Astrocyte (in vitro differentiated cells and primary cell): Measurements from ENCODE around the gene SCGB1C1. TPM values are rescaled to one million over a fixed set of nuclear protein-coding genes. Genes with fewer than 3 reads are reported as not detected.

Experiments used
- DNase-seq: peaks from one replicate; pipeline ENCODE4 v3.0.0-alpha.2; 2010; ENCODE audit warnings: low read depth
- FAIRE-seq: peaks from 2 replicates; lab custom pipeline; 2011; peaks lifted over from hg19 to GRCh38; lab: Jason Lieb, UNC
- H2AFZ ChIP-seq: 2 replicates; pipeline ENCODE4 v1.6.0; 2012; ENCODE audit warnings: low read depth, low read length, inconsistent platforms
- H3K27ac ChIP-seq: 2 replicates; pipeline ENCODE4 v1.5.1; 2011; ENCODE audit warnings: low read depth, low read length, inconsistent platforms
- H3K27me3 ChIP-seq: 2 replicates; pipeline ENCODE4 v1.6.0; 2011; ENCODE audit warnings: low read length, inconsistent platforms; ENCODE audit not compliant: insufficient read depth
- H3K36me3 ChIP-seq: 2 replicates; pipeline ENCODE4 v1.5.1; 2011; ENCODE audit warnings: low read length, inconsistent platforms; ENCODE audit not compliant: insufficient read depth
- H3K4me1 ChIP-seq: 2 replicates; pipeline ENCODE4 v1.5.1; 2011; ENCODE audit warnings: low read length, inconsistent platforms; ENCODE audit not compliant: insufficient read depth
- H3K4me2 ChIP-seq: 2 replicates; pipeline ENCODE4 v1.6.0; 2012; ENCODE audit warnings: low read length, inconsistent platforms
- H3K4me3 ChIP-seq: 2 replicates; pipeline ENCODE4 v1.5.1; 2011; ENCODE audit warnings: low read depth, mild to moderate bottlenecking, low read length, inconsistent platforms; ENCODE audit not compliant: insufficient read depth
- H3K79me2 ChIP-seq: 2 replicates; pipeline ENCODE4 v1.6.0; 2012; ENCODE audit warnings: mild to moderate bottlenecking, low read length, inconsistent platforms; ENCODE audit not compliant: insufficient read depth
- H3K9ac ChIP-seq: 2 replicates; pipeline ENCODE4 v1.6.0; 2012; ENCODE audit warnings: mild to moderate bottlenecking, low read length, inconsistent platforms
- H3K9me3 ChIP-seq: 2 replicates; pipeline ENCODE4 v1.5.1; 2012; ENCODE audit warnings: low read depth, mild to moderate bottlenecking, low read length, inconsistent platforms; ENCODE audit not compliant: insufficient read depth
- H4K20me1 ChIP-seq: 2 replicates; pipeline ENCODE4 v1.6.0; 2012; ENCODE audit warnings: low read length, inconsistent platforms; ENCODE audit not compliant: insufficient read depth
- H3K27ac Mint-ChIP-seq: one replicate; pipeline ENCODE4 v1.8.0; 2021; ENCODE audit warnings: mild to moderate bottlenecking, mixed read lengths; ENCODE audit not compliant: unreplicated experiment
- H3K27me3 Mint-ChIP-seq: one replicate; pipeline ENCODE4 v1.8.0; 2021; ENCODE audit warnings: low read depth, mixed read lengths; ENCODE audit not compliant: unreplicated experiment
- H3K36me3 Mint-ChIP-seq: one replicate; pipeline ENCODE4 v1.8.0; 2021; ENCODE audit warnings: low read depth, mixed read lengths; ENCODE audit not compliant: unreplicated experiment
- H3K4me1 Mint-ChIP-seq: one replicate; pipeline ENCODE4 v1.8.0; 2021; ENCODE audit warnings: low read depth, mixed read lengths; ENCODE audit not compliant: unreplicated experiment
- H3K4me3 Mint-ChIP-seq: one replicate; pipeline ENCODE4 v1.8.0; 2021; ENCODE audit warnings: mild to moderate bottlenecking, moderate library complexity, mixed read lengths; ENCODE audit not compliant: unreplicated experiment
- H3K9me3 Mint-ChIP-seq: one replicate; pipeline ENCODE4 v1.8.0; 2021; ENCODE audit warnings: mild to moderate bottlenecking, mixed read lengths; ENCODE audit not compliant: unreplicated experiment
- CTCF ChIP-seq: IDR thresholded peaks from 2 replicates; pipeline ENCODE4 v1.5.1; 2011; ENCODE audit warnings: low read depth, mild to moderate bottlenecking, inconsistent platforms, low read length, moderate library complexity; ENCODE audit not compliant: insufficient read depth
- EZH2 ChIP-seq: IDR thresholded peaks from 2 replicates; pipeline ENCODE4 v1.6.1; 2012; ENCODE audit warnings: mild to moderate bottlenecking, low read length, inconsistent platforms; ENCODE audit not compliant: insufficient read depth
- total RNA-seq: library from RNA; stranded (reverse); gene quantifications from 2 replicates; pipeline ENCODE4 v1.2.1, GENCODE V29; 2021

The SCGB1C1 gene
- total RNA-seq, 1 donor from 2014 or later: not detected

- Histone ChIP-seq H4K20me1 (peaks cover 53% of the 10 kb centered on the region), H2AFZ (no peak overlapping the region), H3K79me2 (peaks cover 24% of the 10 kb centered on the region), H3K27ac (no peak overlapping the region), H3K9me3 (no peaks in the 10 kb centered on the region), H3K4me2 (no peak overlapping the region), H3K4me3 (no peak overlapping the region), H3K36me3 (peaks cover 7% of the 10 kb centered on the region), H3K4me1 (no peaks in the 10 kb centered on the region), H3K9ac (no peak overlapping the region), H3K27me3 (no peaks in the 10 kb centered on the region)
- no peak overlapping the region for H3K27ac Mint-ChIP-seq
- no peak for TF ChIP-seq CTCF
- TF ChIP-seq EZH2: no peak
- H3K27me3 Mint-ChIP-seq: peaks cover 3% of the 10 kb centered on the region
- H3K9me3 Mint-ChIP-seq: no peaks in the 10 kb centered on the region
- DNase-seq (no peak), FAIRE-seq (no peak)
- H3K36me3 Mint-ChIP-seq: peaks cover 13% of the 10 kb centered on the region
- H3K4me1 Mint-ChIP-seq: peaks cover 24% of the 10 kb centered on the region
- no peak overlapping the region for H3K4me3 Mint-ChIP-seq
Observed at GRCh38 chr11:199782-200181, 6.9 kb downstream of the SCGB1C1 start.

- peaks cover 26% of the 10 kb centered on the region for H3K4me1 Mint-ChIP-seq
- Histone ChIP-seq H3K36me3 (peaks cover 7% of the 10 kb centered on the region), H3K27ac (no peak overlapping the region), H3K79me2 (peaks cover 31% of the 10 kb centered on the region), H3K9me3 (no peaks in the 10 kb centered on the region), H3K27me3 (no peaks in the 10 kb centered on the region), H3K9ac (no peak overlapping the region), H3K4me3 (no peak overlapping the region), H2AFZ (no peak overlapping the region), H3K4me2 (no peak overlapping the region), H3K4me1 (peaks cover 2% of the 10 kb centered on the region), H4K20me1 (peaks cover 59% of the 10 kb centered on the region)
- no peak for DNase-seq
- no peaks in the 10 kb centered on the region for H3K9me3 Mint-ChIP-seq
- H3K27me3 Mint-ChIP-seq: peaks cover 3% of the 10 kb centered on the region
- H3K27ac Mint-ChIP-seq: no peak overlapping the region
- FAIRE-seq: no peak
- H3K36me3 Mint-ChIP-seq: peaks cover 16% of the 10 kb centered on the region
- no peak overlapping the region for H3K4me3 Mint-ChIP-seq
- no peak for TF ChIP-seq EZH2
- TF ChIP-seq CTCF: no peak
Observed at GRCh38 chr11:200224-201003, 7.5 kb downstream of the SCGB1C1 start.

GRCh38 chr11:201966-202365, 9.1 kb downstream of the SCGB1C1 start:
- peaks cover 46% of the 10 kb centered on the region for H3K79me2 ChIP-seq
- H2AFZ ChIP-seq: no peak overlapping the region
- no peak overlapping the region for H3K4me2 ChIP-seq
- H3K27ac ChIP-seq: no peak overlapping the region
- H3K4me1 ChIP-seq: peaks cover 12% of the 10 kb centered on the region
- H3K27me3 Mint-ChIP-seq: peaks cover 3% of the 10 kb centered on the region
- peaks cover 7% of the 10 kb centered on the region for H3K36me3 ChIP-seq
- H3K27me3 ChIP-seq: no peaks in the 10 kb centered on the region
- H3K9me3 Mint-ChIP-seq: no peaks in the 10 kb centered on the region
- peaks cover 31% of the 10 kb centered on the region for H3K4me1 Mint-ChIP-seq
- H3K4me3 ChIP-seq: no peak overlapping the region
- H3K9ac ChIP-seq: no peak overlapping the region
- DNase-seq: no peak
- peaks cover 18% of the 10 kb centered on the region for H3K36me3 Mint-ChIP-seq
- TF ChIP-seq CTCF: no peak
- TF ChIP-seq EZH2: no peak
- H3K4me3 Mint-ChIP-seq: no peak overlapping the region
- FAIRE-seq: no peak
- H3K9me3 ChIP-seq: no peaks in the 10 kb centered on the region
- peaks cover 73% of the 10 kb centered on the region for H4K20me1 ChIP-seq
- no peak overlapping the region for H3K27ac Mint-ChIP-seq
